MCF 10A (cell line): ENCODE data around the gene QSOX2. TPM values are rescaled to one million over a fixed set of nuclear protein-coding genes. Genes with fewer than 3 reads are reported as not detected.

Experiments
- BruUV-seq: library from RNA; stranded (reverse); fragments of 400-500 nt; replicated peaks from 2 replicates; lab custom pipeline; 2021; lab: Mats Ljungman, UMichigan
- CTCF ChIA-PET: fragments of 300-600 bp; sonication (Branson Sonifier 250); formaldehyde crosslinking; extraction: SDS; loops from one replicate; lab custom pipeline; 2021; ENCODE audit warnings: antibody characterized with exemption, inconsistent platforms; lab: Yijun Ruan, JAX
- POLR2A ChIA-PET: fragments of 300-600, 350-650 bp; sonication (Branson Sonifier 250); formaldehyde crosslinking; extraction: SDS; loops from one replicate; lab custom pipeline; 2020; ENCODE audit warnings: antibody characterized with exemption, inconsistent platforms; lab: Yijun Ruan, JAX
- DNase-seq: peaks from one replicate; pipeline ENCODE4 v3.0.0-alpha.2; 2018; ENCODE audit not compliant: unreplicated experiment
- H3K27ac Mint-ChIP-seq: one replicate; pipeline ENCODE4 v1.8.0; 2022; ENCODE audit warnings: mild to moderate bottlenecking, low read depth, mixed read lengths; ENCODE audit not compliant: unreplicated experiment
- H3K27me3 Mint-ChIP-seq: one replicate; pipeline ENCODE4 v1.8.0; 2022; ENCODE audit warnings: mixed read lengths; ENCODE audit not compliant: insufficient read depth, unreplicated experiment
- H3K36me3 Mint-ChIP-seq: one replicate; pipeline ENCODE4 v1.8.0; 2022; ENCODE audit warnings: mild to moderate bottlenecking, moderate library complexity, mixed read lengths; ENCODE audit not compliant: insufficient read depth, unreplicated experiment
- H3K4me1 Mint-ChIP-seq: one replicate; pipeline ENCODE4 v1.8.0; 2022; ENCODE audit warnings: mixed read lengths; ENCODE audit not compliant: insufficient read depth, unreplicated experiment
- H3K4me3 Mint-ChIP-seq: one replicate; pipeline ENCODE4 v1.8.0; 2022; ENCODE audit warnings: mild to moderate bottlenecking, moderate library complexity, mixed read lengths; ENCODE audit not compliant: unreplicated experiment
- H3K9me3 Mint-ChIP-seq: one replicate; pipeline ENCODE4 v1.8.0; 2022; ENCODE audit warnings: mixed read lengths; ENCODE audit not compliant: unreplicated experiment
- intact Hi-C: fragments of 100-400 bp; cut with micrococcal nuclease; formaldehyde crosslinking; loops from 2 replicates; pipeline ENCODE4 v1.14.1; 2022
- total RNA-seq: library from RNA; stranded (reverse); gene quantifications from 2 replicates; pipeline ENCODE4 v1.2.3, GENCODE V29; 2022
- TF ChIP-seq, protein P1 (sequence below): fragments of 200-600 bp; IDR thresholded peaks from one replicate; pipeline ENCODE4 v1.8.0; 2022; ENCODE audit warnings: antibody characterized with exemption, mild to moderate bottlenecking; ENCODE audit not compliant: unreplicated experiment

The QSOX2 gene
- total RNA-seq, 1 experiment from 2014 or later, result 27.7 TPM

DNA sequence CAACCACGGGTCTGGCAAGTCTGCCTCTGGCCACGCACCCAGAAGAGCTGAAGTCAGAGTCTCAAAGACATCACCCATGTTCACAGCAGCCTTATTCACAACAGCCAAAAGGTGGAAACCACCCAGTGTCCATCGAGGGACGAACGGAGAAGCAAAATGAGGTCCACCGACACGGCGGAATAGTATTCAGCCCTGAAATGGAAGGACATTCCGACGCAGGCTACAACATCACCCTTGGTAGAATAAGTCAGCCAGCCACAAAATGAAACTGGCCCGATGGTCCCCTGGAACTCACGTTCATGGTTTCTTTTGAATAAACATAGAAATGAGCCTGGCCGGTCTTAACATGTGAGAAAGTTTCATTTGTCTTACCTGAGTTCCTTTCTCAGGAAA lies 41.4 kb upstream of the QSOX2 start:
- Mint-ChIP-seq H3K27me3 (peaks cover 20% of the 10 kb centered on the region), H3K9me3 (no peaks in the 10 kb centered on the region), H3K36me3 (no peaks in the 10 kb centered on the region), H3K4me1 (no peaks in the 10 kb centered on the region), H3K27ac (no peak overlapping the region), H3K4me3 (no peak overlapping the region)
- no TSS peak for BruUV-seq
- ChIA-PET CTCF (interaction anchor here (1.3 to 1.5 kb wide), 2 partner anchors 9 to 23 kb away, joined by 3 to 5 read pairs; no protein-coding TSS in a partner anchor), POLR2A (interaction anchor here (0.6 to 1.3 kb wide), 2 partner anchors 8 to 265 kb away, joined by 3 read pairs; no protein-coding TSS in a partner anchor)
- TF ChIP-seq, protein P1, sequence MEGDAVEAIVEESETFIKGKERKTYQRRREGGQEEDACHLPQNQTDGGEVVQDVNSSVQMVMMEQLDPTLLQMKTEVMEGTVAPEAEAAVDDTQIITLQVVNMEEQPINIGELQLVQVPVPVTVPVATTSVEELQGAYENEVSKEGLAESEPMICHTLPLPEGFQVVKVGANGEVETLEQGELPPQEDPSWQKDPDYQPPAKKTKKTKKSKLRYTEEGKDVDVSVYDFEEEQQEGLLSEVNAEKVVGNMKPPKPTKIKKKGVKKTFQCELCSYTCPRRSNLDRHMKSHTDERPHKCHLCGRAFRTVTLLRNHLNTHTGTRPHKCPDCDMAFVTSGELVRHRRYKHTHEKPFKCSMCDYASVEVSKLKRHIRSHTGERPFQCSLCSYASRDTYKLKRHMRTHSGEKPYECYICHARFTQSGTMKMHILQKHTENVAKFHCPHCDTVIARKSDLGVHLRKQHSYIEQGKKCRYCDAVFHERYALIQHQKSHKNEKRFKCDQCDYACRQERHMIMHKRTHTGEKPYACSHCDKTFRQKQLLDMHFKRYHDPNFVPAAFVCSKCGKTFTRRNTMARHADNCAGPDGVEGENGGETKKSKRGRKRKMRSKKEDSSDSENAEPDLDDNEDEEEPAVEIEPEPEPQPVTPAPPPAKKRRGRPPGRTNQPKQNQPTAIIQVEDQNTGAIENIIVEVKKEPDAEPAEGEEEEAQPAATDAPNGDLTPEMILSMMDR, result no peak
- DNase-seq, result no peak
- intact Hi-C loops, result loop anchor here (10.0 kb wide), 1 partner anchor 142 kb away; no protein-coding TSS in a partner anchor

DNA sequence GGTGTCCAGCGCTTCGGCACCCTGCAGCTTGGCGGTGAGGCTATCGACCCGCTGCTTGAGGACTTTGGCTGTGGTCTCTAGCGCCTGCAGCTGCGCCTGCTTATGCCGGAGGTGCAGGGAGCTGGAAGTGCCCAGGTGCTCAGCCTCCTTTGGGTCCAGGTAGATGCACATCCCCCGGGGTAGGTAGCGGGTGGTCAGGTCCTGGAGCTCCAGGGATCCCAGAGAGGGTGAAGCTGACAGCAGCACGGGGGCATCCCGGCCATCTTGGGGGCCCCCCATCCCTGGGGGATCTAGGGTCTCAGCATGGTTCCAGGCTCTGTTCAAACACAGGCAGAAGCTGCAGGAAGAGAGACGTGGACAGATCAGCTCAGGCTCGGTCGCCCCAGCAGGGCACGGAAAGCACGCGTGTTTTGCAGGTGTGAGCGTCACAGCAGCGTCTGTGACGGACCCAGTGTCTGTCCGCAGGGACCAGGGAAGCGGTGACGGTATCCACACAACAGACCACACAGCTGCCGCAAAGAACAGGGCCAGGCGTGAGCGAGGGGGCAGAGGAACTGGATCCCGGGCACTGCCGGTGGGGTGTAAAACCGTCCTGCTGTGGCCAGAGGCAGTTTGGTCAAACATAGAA lies 40.9 kb upstream of the QSOX2 start:
- ChIA-PET CTCF (interaction anchor here (0.8 to 1.5 kb wide), 3 partner anchors 8 to 25 kb away, joined by 3 to 5 read pairs (median 3); no protein-coding TSS in a partner anchor), POLR2A (no interaction called here)
- H3K9me3 Mint-ChIP-seq, result no peaks in the 10 kb centered on the region
- no peak for DNase-seq
- H3K27ac Mint-ChIP-seq, result no peak overlapping the region
- H3K27me3 Mint-ChIP-seq, result peaks cover 20% of the 10 kb centered on the region
- H3K4me1 Mint-ChIP-seq, result no peaks in the 10 kb centered on the region
- intact Hi-C loops, result loop anchor here (10.0 kb wide), 1 partner anchor 142 kb away; no protein-coding TSS in a partner anchor
- no peak overlapping the region for H3K4me3 Mint-ChIP-seq
- no peaks in the 10 kb centered on the region for H3K36me3 Mint-ChIP-seq
- BruUV-seq, result no TSS peak
- TF ChIP-seq, protein P1, result no peak

DNA sequence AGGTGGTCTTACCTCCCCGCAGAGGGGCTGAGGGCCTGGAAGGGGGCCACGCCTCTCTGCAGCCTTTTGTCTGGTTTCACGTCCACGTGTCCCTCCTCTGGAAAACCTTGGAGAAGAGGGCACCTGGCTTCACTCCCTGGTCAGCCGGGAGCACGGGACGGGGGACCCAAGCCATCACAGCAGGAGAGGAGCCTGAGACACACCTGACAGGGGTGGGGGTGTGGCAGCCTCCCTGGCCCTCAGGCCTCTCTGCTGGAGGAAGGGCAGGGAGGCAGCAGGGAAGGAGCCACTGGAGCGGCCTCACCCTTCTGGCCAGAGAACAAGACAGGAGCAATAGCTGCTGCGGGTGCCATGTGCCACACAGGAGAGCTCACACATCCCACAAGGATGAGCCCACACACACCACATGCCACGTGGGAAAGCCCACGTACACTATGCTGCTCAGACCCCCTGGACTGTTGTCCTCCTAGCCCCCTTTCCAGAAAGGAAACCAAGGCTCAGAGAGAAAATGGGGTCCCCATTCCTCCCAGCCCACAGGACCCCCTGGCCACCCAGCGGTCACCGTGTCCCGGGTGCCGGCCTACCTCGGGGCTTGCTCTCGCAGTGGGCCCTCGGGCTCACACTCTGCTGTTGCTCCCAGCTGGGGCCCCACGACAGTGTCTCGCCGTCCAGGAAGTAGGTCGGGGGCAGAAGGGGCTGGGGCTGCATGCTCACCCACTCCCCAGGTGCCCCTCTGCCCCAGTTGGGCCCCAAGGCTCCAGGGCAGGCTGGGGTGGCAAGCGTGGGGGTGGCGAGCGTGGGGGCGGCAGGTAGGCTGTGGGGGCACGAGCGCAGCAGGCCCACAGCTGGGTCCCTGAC lies 40.1 kb upstream of the QSOX2 start:
- Mint-ChIP-seq H3K27ac (no peak overlapping the region), H3K27me3 (peaks cover 20% of the 10 kb centered on the region), H3K36me3 (no peaks in the 10 kb centered on the region), H3K4me3 (no peak overlapping the region), H3K4me1 (no peaks in the 10 kb centered on the region), H3K9me3 (no peaks in the 10 kb centered on the region)
- intact Hi-C loops, result loop anchor here (10.0 kb wide), 1 partner anchor 141 kb away; no protein-coding TSS in a partner anchor
- ChIA-PET POLR2A (no interaction called here), CTCF (interaction anchor here (0.8 to 1.5 kb wide), 3 partner anchors 8 to 26 kb away, joined by 3 to 5 read pairs (median 3); no protein-coding TSS in a partner anchor)
- TF ChIP-seq, protein P1, result no peak
- DNase-seq, result no peak
- no TSS peak for BruUV-seq

- Mint-ChIP-seq H3K27me3 (peaks cover 20% of the 10 kb centered on the region), H3K9me3 (no peaks in the 10 kb centered on the region), H3K4me3 (no peak overlapping the region), H3K36me3 (no peaks in the 10 kb centered on the region), H3K27ac (no peak overlapping the region), H3K4me1 (no peaks in the 10 kb centered on the region)
- TF ChIP-seq, protein P1, result no peak
- no peak for DNase-seq
- ChIA-PET POLR2A (no interaction called here), CTCF (interaction anchor here (1.0 to 1.7 kb wide), 2 partner anchors 12 to 114 kb away, joined by 3 to 7 read pairs; no protein-coding TSS in a partner anchor)
- no TSS peak for BruUV-seq
- intact Hi-C loops, result loop anchor here (5.0 to 10.0 kb wide), 2 partner anchors 140 to 683 kb away; no protein-coding TSS in a partner anchor
Measured at GRCh38 chr9:136284951-136285350, 39.3 kb upstream of the QSOX2 start.
